Activated CD8-positive, alpha-beta memory T cell treated with anti-CD3 and anti-CD28 coated beads for 48 hours (primary cell): ENCODE measurements around the gene CSPG4.
"Not testable (repeated sequence)": the region's sequence is repeated elsewhere in the genome, so short reads cannot be mapped to it uniquely, and the experiment has no call there.

Source experiments
- DNase-seq, 3 experiments: peaks; one replicate each; pipeline ENCODE4 v3.0.0-alpha.2; 2020; ENCODE audit warnings: low read depth in 2 of 3, low spot score in 2 of 3

The CSPG4 gene, protein sequence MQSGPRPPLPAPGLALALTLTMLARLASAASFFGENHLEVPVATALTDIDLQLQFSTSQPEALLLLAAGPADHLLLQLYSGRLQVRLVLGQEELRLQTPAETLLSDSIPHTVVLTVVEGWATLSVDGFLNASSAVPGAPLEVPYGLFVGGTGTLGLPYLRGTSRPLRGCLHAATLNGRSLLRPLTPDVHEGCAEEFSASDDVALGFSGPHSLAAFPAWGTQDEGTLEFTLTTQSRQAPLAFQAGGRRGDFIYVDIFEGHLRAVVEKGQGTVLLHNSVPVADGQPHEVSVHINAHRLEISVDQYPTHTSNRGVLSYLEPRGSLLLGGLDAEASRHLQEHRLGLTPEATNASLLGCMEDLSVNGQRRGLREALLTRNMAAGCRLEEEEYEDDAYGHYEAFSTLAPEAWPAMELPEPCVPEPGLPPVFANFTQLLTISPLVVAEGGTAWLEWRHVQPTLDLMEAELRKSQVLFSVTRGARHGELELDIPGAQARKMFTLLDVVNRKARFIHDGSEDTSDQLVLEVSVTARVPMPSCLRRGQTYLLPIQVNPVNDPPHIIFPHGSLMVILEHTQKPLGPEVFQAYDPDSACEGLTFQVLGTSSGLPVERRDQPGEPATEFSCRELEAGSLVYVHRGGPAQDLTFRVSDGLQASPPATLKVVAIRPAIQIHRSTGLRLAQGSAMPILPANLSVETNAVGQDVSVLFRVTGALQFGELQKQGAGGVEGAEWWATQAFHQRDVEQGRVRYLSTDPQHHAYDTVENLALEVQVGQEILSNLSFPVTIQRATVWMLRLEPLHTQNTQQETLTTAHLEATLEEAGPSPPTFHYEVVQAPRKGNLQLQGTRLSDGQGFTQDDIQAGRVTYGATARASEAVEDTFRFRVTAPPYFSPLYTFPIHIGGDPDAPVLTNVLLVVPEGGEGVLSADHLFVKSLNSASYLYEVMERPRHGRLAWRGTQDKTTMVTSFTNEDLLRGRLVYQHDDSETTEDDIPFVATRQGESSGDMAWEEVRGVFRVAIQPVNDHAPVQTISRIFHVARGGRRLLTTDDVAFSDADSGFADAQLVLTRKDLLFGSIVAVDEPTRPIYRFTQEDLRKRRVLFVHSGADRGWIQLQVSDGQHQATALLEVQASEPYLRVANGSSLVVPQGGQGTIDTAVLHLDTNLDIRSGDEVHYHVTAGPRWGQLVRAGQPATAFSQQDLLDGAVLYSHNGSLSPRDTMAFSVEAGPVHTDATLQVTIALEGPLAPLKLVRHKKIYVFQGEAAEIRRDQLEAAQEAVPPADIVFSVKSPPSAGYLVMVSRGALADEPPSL (N-terminal part only)

DNA sequence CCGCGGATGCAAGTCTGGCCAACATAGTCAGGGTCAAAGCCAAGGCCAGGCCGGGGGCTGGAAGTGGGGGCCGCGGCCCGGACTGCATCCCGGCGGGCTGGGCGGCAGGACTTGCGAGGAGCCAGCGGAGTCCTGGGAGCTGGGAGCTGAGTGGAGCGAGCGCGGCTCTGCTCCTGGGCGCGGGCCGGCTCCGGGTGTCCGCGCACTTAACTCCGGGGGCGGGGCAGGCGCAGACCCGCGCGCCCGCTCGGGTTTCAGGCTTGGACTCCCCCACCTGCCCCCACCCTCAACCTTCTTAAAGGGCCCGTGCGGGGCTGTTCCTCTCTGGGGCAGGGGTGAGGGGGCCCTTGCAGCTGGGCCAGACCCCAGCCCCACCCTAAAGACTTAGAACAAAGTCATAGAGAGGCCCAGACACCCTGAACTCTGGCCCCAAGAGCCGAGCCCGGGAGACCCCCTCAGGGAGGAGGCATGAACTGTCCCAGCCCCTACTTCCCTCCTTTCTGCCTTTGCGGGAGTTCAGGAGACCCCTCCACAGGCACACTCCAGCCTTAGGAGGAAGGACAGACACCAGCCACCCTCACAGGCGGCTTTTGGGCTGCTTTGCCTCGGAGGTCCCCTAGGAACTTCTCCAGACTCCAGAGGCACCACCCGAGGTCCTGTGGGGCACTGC lies at the start of gene CSPG4:
CSPG4 (minus strand) TSS at position 181 of the 670 bp plus-strand sequence; CDS start at position 88, 93 bp downstream.
- no peak for DNase-seq

DNA sequence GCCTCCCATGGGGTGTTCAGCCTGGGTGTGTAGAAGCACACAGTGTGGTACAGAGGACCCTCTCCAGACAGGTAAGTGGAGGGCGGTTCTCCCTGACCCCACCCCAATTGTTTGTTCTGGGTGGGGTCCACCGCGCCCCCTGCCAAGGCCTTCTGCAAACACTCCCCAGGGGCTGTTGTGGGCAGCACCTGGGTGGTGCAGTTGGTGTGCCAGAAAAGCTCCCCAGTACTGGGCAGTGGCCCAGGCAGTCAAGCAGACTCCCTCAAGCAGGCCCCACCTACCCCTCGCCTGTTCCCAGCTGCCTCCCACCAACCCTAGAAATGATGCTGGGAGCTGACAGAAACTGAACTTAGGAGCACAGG lies 49.7 kb upstream of the CSPG4 start:
- not testable (repeated sequence) for DNase-seq

DNA sequence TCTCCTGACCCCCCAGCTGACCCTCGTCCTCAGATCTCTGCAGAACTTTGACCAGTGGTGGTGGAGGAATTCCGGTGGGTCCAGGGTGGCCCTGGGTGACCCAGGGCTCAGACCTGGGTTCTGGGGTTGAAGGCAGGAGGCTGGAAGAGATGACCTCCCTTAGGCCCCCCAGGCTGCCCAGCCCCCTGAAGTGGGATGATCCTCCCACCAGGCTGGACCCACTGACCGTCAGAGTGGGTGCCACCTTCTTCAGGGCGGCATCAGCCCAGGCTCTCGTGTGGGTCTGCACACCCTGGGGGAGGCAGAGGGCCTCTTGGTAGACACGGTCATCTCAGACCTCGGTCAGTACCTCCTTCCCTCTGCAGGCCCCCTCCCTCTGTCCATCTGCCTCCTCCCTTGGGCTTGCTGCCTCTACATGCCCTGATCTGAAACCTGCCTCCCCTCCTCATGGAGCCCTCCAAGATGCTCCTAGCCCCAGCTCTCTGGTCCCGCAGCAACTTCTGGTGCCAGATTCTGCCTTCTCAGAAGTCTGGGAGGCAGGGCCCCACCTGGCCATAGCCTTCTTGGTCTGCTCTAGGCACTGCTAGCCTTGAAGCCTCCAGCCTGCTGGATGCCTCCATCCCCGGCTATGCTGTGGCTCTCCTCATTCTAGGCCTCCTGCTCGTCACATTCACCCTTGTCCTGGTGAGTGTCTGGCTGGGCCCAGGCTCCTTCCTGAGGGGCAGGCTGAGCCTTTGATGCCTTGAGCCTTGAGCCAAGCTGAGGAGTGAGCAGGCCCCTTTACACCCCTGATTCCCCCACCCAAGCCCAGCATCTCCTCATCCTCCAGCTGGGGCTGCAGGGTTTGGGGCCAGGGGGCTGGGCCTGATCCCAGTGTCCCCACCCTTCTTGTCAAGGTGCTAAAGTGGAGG lies 49.1 kb upstream of the CSPG4 start:
- DNase-seq = no peak

DNA sequence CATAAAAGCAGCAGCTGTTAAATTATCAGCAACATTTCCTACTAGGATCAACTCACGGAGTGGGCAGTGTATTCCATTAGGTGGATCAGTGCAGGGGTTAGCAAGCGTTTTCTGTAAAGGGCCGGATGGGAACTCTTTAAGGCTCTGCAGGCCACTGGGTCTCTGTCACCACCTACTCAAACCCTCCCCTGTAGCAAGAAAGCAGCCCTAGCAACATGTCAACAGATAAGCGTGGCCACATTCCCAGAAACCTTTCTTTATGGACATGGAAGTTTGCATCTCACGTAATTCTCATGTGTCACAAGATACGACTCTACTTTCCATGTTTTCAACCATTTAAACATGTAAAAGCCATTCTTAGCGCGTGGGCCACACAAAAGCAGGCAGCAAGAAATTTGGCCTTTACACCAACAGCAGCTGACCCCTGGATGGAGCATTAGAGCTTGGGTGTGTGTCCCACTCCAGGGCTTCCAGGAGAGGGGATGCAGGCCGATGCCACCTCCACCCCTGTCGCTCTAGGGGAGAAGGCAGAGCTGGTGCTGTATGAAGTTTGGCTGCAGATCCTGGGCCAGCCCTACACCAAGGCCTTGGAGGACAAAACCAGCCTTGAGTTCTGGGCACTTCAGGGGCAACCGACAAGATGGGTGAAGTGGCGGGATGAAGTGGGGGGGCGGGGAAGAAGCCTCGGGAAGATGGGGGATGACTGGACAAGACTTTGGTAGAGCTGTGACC lies 48.2 kb upstream of the CSPG4 start:
- no peak for DNase-seq

DNA sequence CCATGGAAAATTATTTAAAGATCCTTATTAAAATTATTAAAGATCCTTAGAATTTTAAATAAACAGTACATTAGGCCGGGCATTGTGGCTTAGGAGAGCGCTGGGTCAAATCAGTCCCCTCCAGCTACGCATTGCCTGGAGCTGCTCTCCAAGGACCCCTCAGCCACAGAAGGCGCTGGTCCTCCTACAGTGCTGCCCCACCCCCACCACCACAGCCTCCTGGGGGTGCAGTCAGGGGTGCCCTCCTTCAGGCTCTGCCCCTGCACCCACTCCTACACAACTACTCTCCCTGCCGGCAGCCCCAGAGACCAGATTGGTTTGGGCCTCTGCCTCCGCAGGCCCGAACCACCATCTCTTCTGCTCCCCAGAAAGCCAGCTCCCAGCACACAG lies 47.5 kb upstream of the CSPG4 start:
- not testable (repeated sequence) for DNase-seq

DNA sequence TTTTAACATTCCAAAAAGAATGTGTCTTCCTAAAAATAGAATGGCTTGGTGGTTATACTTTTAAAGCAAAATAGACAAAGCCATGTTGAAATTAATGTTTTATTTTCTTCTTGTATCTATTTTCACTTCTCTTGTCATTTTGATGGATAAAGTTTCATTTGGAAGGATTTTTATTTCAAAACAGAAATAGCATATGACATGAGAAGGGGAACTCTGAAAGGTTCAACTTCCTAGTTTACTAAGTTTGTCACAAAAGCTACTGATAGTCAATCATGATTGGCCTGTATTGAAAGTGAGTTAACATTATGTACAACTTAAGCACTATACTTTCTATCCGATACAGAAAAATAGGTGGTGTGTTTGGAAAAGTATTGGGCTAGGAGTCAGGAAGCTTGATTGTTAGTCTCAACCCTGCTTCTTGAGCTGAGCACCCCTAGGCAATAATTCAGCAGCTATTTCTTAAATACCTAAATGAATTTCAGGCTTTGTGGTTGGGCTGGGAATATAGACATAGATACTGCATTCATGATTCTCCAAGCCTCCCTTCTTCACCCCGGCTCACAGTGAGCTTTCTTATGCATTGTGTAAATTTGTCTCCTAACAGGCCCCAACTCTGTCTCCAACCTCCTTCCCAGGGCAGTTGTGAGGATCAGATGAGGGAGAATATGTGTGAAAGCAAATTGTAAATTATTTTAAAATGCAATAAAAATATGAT lies 46.9 kb upstream of the CSPG4 start:
- DNase-seq = no peak

DNA sequence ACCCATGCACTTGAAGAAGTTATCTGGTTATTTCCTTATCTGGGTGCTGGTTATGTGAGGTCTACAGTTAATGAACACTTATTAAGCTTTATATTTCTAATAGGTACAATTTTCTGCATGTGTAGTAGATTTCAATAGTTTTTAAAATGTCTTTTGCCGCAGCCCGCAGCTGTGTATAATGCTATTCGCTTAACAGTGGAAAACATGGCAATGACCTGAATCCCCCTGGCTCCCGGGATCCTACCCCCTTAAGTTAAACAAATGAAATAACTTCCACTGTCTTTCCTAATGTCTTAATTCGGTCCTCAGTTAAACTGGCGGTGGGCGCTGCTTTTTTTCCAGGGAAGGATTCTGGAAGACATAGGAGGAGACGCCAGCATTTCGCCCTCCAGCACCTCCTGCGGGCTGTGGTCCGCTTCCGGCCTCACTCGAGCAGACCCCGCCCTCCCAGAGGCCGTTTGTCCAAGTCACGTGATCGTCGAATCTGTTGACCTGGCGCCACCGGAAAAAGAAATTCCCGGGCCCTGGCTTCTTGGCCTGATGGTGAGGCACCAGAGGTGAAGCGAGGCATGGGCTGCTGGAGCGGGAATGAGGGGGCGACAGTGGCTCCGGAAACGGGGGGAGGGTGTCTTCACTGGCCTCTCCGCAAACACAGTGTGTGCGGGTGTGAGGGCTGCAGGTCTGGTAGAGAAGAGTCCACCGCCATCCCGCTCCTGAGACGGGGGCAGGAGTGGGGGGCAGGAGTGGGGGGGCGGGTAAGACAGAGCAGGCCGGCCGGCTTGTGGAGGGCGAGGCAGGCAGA lies 45.6 kb upstream of the CSPG4 start:
- peak in 2 of 3 experiments; percentile 43 to 45 for DNase-seq

DNA sequence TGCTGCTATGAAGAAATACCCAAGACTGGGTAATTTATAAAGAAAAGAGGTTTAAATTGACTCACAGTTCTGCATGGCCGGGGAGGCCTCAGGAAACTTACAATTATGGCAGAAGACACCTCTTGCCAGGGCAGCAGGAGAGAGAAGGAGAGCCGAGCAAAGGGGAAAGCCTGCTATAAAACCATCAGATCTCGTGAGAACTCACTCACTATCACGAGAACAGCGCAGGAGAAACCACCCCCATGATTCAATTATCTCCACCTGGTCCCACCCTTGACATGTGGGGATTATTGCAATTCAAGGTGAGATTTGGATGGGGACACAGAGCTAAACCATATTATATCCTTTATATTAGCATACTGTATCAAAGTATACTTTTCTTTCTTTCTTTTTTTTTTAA lies 42.2 kb upstream of the CSPG4 start:
- not testable (repeated sequence) for DNase-seq

DNA sequence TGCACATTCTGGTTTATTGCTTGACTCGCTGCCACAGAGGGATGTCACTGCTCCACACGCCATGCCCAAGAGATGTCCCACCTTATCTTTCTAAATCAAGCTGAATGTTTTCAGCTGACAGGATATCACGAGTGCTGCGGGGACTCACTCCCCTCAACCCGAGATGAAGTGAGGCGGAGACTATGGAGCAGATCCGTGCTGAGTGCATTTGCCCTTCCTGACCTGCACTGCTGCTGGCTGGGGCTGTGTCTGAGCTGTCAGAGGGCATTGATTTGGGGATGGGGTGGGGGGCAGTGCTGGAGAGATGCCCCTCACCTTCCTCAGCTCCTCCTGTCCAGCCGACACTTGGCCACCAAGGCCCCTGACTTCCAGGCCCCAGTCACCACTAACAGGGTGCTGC lies 40.5 kb upstream of the CSPG4 start:
- DNase-seq = no peak

DNA sequence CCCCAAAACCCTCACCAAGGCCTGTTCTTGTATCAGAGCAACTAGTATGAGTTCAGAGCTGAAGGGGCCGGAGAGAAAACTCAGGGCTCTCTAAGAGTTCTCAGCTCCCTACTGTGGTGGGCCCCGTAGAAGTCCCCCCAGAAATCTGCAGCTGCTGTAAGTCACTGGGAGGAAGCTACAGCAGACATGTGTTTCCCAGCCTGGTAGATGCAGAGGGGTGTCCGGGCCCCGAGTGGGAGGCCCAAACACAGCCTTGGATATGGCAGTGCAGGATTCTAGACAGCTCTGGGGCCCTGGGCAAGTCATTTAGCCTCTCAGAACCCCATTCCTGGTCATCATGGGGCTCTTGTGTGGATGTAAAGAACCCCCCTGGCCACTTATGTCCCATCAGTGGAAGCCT lies 39.2 kb upstream of the CSPG4 start:
- DNase-seq = no peak

DNA sequence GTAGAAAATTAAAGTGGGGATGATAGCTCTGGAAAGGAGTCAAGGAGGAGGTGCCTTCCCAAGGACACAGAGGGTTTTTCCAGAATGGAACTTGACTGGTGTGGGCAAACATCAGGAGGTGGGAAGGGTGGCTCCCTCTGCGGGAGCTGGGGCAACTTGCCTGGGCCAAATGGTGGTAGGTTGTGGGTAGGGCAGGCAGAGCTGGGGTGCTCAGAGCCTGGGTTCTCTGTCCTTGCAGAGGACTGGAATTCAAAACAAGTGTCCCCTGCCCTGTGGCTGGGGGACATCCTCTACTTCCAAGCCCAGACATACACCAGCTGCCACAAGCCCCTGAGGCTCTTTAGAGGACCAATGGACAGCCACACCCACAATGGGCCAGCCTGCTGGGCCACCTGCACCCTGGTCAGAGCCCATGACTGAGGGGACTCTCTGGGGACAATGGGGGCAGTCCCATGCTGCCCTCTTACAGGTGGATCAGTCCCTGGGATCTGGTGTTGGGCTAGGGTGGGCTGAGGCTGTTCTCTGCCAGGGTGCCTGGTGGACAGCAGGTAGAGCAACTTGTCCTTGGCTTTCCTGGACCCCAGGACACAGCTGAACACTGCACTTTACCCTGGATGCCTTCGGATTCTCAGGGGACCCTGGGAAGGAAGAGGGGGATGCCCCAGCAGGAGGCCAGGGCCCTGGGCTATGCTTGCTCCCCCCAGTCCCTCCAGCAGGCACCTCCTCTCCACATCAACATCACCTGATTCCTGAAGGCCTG lies 38.6 kb upstream of the CSPG4 start:
- DNase-seq = no peak

DNA sequence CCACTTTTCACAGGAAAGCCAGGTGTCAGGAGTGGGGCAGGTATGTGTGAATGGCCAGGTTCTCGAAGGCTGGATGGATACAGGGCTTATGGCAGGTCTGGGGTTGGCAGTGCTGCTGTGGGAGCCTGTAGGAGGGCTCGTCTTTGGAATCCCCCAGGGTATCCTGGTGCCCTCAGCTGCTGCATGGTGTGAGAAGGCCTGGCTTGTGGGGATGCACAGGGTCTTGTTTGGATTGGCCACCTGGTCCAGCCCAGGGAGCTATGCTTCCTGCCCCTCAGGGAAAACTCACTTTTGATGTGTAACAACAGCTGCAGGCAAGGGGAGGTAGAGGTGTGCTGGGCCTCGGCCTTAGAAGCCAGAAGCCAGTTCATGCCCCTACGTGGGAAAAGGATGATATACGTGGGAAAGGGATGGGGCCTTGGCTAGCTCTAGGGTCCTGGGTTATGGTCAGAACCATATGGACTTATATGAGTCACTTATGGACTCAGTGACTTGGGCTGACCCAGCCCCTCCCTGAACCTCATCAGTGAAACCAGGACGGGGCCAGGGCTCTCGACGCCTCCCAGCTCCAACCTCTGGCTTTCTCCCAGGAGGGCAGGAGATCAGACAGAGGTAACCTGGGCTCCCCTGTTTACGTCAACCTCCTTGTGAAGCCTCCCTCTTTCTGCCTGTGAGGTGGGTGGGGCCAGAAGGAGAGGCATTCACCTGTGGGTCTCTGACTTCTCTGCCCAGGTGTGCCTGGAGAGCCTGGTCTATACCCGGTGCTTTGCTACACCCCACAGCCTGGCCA lies 37.8 kb upstream of the CSPG4 start:
- no peak for DNase-seq

DNA sequence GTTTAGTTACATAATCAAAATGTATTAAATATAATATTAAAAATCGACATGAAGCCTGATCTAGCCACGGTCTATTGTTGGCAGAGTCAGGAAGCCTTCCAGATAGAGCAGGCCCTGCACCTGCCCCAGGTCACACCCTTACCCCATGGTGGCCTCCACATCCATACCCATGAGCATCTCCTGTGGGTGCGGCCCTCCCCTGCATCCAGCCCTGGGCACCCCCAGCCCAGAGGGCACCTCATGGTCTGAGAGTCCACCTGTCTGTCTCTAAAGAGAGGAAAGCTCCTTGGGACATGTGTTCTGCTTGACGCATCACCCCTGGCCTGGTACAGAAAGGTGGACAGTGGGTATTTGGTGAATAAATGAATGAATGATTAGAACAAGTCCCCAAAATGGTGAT lies 37.2 kb upstream of the CSPG4 start:
- no peak for DNase-seq

DNA sequence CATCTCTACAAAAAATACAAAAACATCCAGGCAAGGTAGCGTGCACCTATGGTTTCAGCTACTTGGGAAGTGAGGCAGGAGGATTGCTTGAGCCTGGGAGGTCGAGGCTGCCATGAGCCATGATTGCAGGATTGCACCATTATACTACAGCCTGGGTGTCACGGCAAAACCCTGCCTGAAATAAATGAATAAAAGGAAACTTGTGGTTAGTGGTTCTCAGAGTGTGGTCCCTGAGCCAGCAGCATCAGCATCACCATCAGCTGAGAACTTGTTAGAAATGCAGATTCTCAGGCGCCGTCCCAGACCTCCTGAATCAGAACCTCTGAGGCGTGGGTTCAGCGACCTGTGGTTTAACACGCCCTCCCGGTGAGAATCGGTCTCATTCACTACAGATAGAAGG lies 36.2 kb upstream of the CSPG4 start:
- not testable (repeated sequence) for DNase-seq

DNA sequence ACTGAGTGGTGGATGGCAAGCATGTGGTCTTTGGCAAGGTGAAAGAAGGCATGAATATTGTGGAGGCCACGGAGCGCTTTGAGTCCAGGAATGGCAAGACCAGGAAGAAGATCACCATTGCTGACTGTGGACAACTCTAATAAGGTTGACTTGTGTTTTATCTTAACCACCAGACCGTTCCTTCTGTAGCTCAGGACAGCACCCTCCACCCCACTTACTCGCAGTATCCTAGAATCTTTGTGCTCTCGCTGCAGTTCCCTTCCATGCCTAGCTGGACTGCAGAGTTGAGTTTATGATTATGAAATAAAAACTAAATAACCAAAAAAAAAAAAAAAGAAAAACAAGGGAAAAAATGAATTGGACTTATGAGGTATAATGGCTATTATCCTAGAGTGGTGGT lies 34.5 kb upstream of the CSPG4 start:
- DNase-seq = not testable (repeated sequence)

DNA sequence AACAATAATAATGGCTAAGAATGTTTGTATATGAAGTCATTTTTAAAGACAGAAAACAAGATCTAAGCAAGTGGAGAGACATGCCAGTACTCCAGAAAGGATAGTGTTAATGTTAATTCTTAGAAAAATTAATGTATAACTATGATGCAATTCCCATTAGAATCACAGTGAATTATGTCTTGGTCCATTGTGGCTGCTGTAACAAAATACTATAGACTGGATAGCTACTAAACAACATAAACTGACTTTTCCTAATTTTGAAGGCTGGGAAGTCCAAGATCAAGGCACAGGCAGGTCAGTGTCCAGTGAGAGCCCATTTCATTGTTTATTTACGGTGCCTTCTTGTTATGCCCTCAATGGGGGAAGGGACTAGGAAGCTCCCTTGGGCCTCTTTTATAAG lies 32.7 kb upstream of the CSPG4 start:
- DNase-seq = no peak
